ENCODE data around the gene HMGCLL1. TPM values are rescaled to one million over a fixed set of nuclear protein-coding genes. Genes with fewer than 3 reads are reported as not detected.

The HMGCLL1 gene
- total and polyA plus RNA-seq, 2 donors (not counting 3 experiments of a cell fraction or from before 2014, with no cell fraction given), result not detected

DNA sequence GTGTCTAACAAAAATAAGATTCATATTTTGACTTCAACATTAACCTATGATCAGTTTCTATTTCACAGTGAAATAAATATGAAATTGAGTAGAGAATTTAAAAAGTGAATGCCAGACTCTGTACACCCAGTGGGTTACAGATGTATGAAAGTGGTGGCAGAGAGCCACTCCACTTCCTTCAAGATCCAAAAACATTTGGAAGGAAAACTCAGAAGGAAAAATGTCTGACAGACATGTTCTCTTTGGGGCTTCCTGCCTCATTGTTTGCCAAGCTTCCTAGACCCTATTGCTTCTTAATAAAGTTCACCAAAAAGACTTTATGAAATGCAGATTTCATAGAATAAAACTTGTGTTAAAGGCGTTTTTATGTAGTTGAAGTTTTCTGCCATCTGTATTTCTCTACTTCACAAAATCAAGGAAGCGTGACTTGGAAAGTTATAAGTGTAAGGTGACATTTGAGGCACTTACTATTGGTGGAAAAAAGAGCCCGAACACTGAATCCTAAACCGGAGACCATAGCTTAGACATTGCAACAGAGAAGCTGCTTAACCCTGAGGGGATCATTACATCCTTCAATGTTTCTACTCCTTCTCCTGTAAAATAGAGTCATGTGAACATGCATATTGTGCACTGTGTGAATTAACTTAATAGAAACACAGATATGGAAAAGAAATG is 12.8 kb downstream of the HMGCLL1 start:
- H3K9me3 ChIP-seq (replicated peaks; ENCODE audit: control insufficient read depth, insufficient read depth, low read length), result no peaks in the 10 kb centered on the region
- intact Hi-C loops (cut with micrococcal nuclease), result no loop called here
- H4K20me1 ChIP-seq (replicated peaks; ENCODE audit: control insufficient read depth, extremely low read depth, insufficient read depth, low read length), result no peaks in the 10 kb centered on the region
- FAIRE-seq (peak; percentile 35), DNase-seq (ENCODE audit: low read depth, low spot score) (no peak)
- no peak overlapping the region for H3K9ac ChIP-seq (replicated peaks; ENCODE audit: extremely low read depth, insufficient read depth, low read length)
- TF ChIP-seq POLR2AphosphoS5 (IDR thresholded peaks at IDR 0.05; ENCODE audit: insufficient read depth, low read depth, low read length), result no peak
- TF ChIP-seq, protein P1, sequence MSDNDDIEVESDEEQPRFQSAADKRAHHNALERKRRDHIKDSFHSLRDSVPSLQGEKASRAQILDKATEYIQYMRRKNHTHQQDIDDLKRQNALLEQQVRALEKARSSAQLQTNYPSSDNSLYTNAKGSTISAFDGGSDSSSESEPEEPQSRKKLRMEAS (IDR thresholded peaks at IDR 0.05; ENCODE audit: insufficient read depth, insufficient read length), result no peak
- no peak for TF ChIP-seq FOS (IDR thresholded peaks at IDR 0.05; ENCODE audit: borderline replicate concordance, insufficient read depth, low read length)
- TF ChIP-seq GATA2 (IDR thresholded peaks at IDR 0.05; ENCODE audit: insufficient read depth, insufficient read length, low read depth, low read length), result no peak
- no peak for TF ChIP-seq JUN (IDR thresholded peaks at IDR 0.05; ENCODE audit: borderline replicate concordance, insufficient read depth, insufficient read length, low read depth)
- TF ChIP-seq POLR2A (IDR thresholded peaks at IDR 0.05; ENCODE audit: low read depth, low read length), result no peak
- no peak for TF ChIP-seq MYC (IDR thresholded peaks at IDR 0.05; ENCODE audit: low read depth, low read length)
- TF ChIP-seq EZH2 (IDR thresholded peaks at IDR 0.05; ENCODE audit: borderline replicate concordance, low read depth, low read length, severe bottlenecking), result no peak
- TF ChIP-seq, protein P2, sequence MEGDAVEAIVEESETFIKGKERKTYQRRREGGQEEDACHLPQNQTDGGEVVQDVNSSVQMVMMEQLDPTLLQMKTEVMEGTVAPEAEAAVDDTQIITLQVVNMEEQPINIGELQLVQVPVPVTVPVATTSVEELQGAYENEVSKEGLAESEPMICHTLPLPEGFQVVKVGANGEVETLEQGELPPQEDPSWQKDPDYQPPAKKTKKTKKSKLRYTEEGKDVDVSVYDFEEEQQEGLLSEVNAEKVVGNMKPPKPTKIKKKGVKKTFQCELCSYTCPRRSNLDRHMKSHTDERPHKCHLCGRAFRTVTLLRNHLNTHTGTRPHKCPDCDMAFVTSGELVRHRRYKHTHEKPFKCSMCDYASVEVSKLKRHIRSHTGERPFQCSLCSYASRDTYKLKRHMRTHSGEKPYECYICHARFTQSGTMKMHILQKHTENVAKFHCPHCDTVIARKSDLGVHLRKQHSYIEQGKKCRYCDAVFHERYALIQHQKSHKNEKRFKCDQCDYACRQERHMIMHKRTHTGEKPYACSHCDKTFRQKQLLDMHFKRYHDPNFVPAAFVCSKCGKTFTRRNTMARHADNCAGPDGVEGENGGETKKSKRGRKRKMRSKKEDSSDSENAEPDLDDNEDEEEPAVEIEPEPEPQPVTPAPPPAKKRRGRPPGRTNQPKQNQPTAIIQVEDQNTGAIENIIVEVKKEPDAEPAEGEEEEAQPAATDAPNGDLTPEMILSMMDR (IDR thresholded peaks at IDR 0.05; ENCODE audit: extremely low read depth in 1 of 2, insufficient read depth in 1 of 2, low read depth in 1 of 2, low read length in 2 of 2), result no peak
- H2AFZ ChIP-seq (ENCODE audit: low read depth, low read length), result no peak overlapping the region
- H3K27me3 ChIP-seq (ENCODE audit: control insufficient read depth in 2 of 2, insufficient read depth in 2 of 2, low read length in 2 of 2), result no peaks in the 10 kb centered on the region
- BruUV-seq (replicated peaks), result no TSS peak
- ChIA-PET POLR2A (no interaction called here), CTCF (interaction anchor here (1.4 kb wide), 1 partner anchor 20 kb away, joined by 3 read pairs; no protein-coding TSS in a partner anchor)
- H3K36me3 ChIP-seq (ENCODE audit: control insufficient read depth in 2 of 2, extremely low read depth in 1 of 2, insufficient read depth in 2 of 2, low read length in 2 of 2), result no peaks in the 10 kb centered on the region
- H3K79me2 ChIP-seq (ENCODE audit: control insufficient read depth, insufficient read depth, low read length), result no peaks in the 10 kb centered on the region
- H3K27ac ChIP-seq (ENCODE audit: insufficient read depth, low read depth, low read length), result no peak overlapping the region
- H3K9me1 ChIP-seq (replicated peaks; ENCODE audit: control insufficient read depth, extremely low read depth, insufficient read depth, low read length), result no peaks in the 10 kb centered on the region
- H3K4me1 ChIP-seq (ENCODE audit: control insufficient read depth, extremely low read depth, insufficient read depth, low read length), result no peaks in the 10 kb centered on the region
- dilution Hi-C loops (cut with MboI; ENCODE audit: extremely low pct_ligation_motif_present, low sequenced_read_pairs), result no loop called here
- no peak overlapping the region for H3K4me3 ChIP-seq (replicated peaks in 1 of 3; ENCODE audit: insufficient read depth in 1 of 3, low read depth in 1 of 3, low read length in 3 of 3)
- H3K4me2 ChIP-seq (ENCODE audit: insufficient read depth, low read length), result no peak overlapping the region
